Ishikawa (cell line): ENCODE results near the gene NPC1.

ENCODE experiments used
- TAF1 ChIP-seq: IDR thresholded peaks from 2 replicates; pipeline ENCODE4 v1.6.1; 2012; ENCODE audit warnings: low read depth, mild to moderate bottlenecking
- YY1 ChIP-seq: IDR thresholded peaks from 2 replicates; pipeline ENCODE4 v1.6.1; 2012; ENCODE audit warnings: low read depth

- no peak for TF ChIP-seq YY1
- no peak for TF ChIP-seq TAF1
Observed at GRCh38 chr18:23519734-23520133, 66.6 kb downstream of the NPC1 start.
